Measurements from ENCODE around the gene HECTD4.
"Not testable (repeated sequence)": the region's sequence is repeated elsewhere in the genome, so short reads cannot be mapped to it uniquely, and the experiment has no call there.

The HECTD4 gene

GRCh38 chr12:112352921-112353320 lies 29.3 kb downstream of the HECTD4 start:
- DNase-seq = no peak

GRCh38 chr12:112350593-112351592 lies 31.3 kb downstream of the HECTD4 start:
- DNase-seq = no peak

GRCh38 chr12:112349431-112349830 lies 32.8 kb downstream of the HECTD4 start:
- DNase-seq = peak; percentile 71

- not testable (repeated sequence) for DNase-seq
Observed at GRCh38 chr12:112348926-112349325, 33.3 kb downstream of the HECTD4 start.

GRCh38 chr12:112347581-112347982 lies 34.6 kb downstream of the HECTD4 start:
- peak; percentile 77 for DNase-seq

GRCh38 chr12:112346194-112346593 lies 36.0 kb downstream of the HECTD4 start:
- no peak for DNase-seq

- DNase-seq = no peak
Observed at GRCh38 chr12:112344220-112344619, 38.0 kb downstream of the HECTD4 start.

- no peak for DNase-seq
Observed at GRCh38 chr12:112342587-112342986, 39.6 kb downstream of the HECTD4 start.

- DNase-seq = peak; percentile 75
Observed at GRCh38 chr12:112341046-112341825, 41.0 kb downstream of the HECTD4 start.

- peak; percentile 12 for DNase-seq
Observed at GRCh38 chr12:112340230-112340629, 42.0 kb downstream of the HECTD4 start.

- DNase-seq = not testable (repeated sequence)
Observed at GRCh38 chr12:112334999-112335398, 47.2 kb downstream of the HECTD4 start.

GRCh38 chr12:112333019-112333418 lies 49.2 kb downstream of the HECTD4 start:
- no peak for DNase-seq

- no peak for DNase-seq
Observed at GRCh38 chr12:112331886-112332285, 50.3 kb downstream of the HECTD4 start.

GRCh38 chr12:112330706-112331105 lies 51.5 kb downstream of the HECTD4 start:
- DNase-seq = peak; percentile 13

- no peak for DNase-seq
Observed at GRCh38 chr12:112328456-112329124, 53.6 kb downstream of the HECTD4 start.

GRCh38 chr12:112327209-112327938 lies 54.9 kb downstream of the HECTD4 start:
- peak; percentile 68 for DNase-seq

GRCh38 chr12:112325622-112326207 lies 56.5 kb downstream of the HECTD4 start:
- no peak for DNase-seq

GRCh38 chr12:112325157-112325556 lies 57.1 kb downstream of the HECTD4 start:
- DNase-seq = no peak

GRCh38 chr12:112322882-112323547 lies 59.2 kb downstream of the HECTD4 start:
- DNase-seq = no peak

- DNase-seq = no peak
Observed at GRCh38 chr12:112322441-112322840, 59.8 kb downstream of the HECTD4 start.

- no peak for DNase-seq
Observed at GRCh38 chr12:112321245-112321644, 61.0 kb downstream of the HECTD4 start.

Data from NCI-H1694 treated with DMSO at 0.1 percent for 48 hours (cell line).